Measurements from ENCODE around the gene CACNG3. TPM values are rescaled to one million over a fixed set of nuclear protein-coding genes. Genes with fewer than 3 reads are reported as not detected.

Gene CACNG3
- total RNA-seq, 1 experiment from 2014 or later, result not detected

DNA sequence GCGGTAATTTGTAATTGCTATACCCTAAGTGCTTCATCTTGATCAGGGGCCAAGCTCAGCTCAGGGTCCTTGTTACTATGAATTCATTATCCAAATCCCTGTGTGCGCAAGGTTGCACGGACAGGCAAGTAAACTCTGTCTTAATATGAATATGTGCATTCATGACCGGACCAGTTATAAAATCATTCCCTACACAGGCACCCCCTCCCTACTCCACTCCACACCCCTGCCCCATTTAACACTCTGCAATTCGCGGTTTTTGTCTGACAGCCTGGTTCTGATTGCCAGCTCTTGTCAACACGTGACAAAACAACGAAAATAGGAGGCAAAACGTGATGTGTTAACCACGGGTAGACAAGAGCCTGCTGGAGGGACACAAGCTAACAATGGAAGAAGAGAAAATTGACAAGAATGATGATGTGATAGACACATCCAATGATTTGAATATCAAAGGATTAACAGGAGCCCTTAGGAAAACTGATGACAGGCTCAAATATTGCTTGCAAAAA, 76.5 kb downstream of the CACNG3 start:
- TF ChIP-seq, protein P1, sequence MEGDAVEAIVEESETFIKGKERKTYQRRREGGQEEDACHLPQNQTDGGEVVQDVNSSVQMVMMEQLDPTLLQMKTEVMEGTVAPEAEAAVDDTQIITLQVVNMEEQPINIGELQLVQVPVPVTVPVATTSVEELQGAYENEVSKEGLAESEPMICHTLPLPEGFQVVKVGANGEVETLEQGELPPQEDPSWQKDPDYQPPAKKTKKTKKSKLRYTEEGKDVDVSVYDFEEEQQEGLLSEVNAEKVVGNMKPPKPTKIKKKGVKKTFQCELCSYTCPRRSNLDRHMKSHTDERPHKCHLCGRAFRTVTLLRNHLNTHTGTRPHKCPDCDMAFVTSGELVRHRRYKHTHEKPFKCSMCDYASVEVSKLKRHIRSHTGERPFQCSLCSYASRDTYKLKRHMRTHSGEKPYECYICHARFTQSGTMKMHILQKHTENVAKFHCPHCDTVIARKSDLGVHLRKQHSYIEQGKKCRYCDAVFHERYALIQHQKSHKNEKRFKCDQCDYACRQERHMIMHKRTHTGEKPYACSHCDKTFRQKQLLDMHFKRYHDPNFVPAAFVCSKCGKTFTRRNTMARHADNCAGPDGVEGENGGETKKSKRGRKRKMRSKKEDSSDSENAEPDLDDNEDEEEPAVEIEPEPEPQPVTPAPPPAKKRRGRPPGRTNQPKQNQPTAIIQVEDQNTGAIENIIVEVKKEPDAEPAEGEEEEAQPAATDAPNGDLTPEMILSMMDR (conservative IDR thresholded peaks at IDR 0.05), result no peak
- H2BK120ac ChIP-seq (ENCODE audit: low read depth, low read length, poor library complexity, severe bottlenecking), result no peak overlapping the region

More for the DNA sequence above, 76.5 kb downstream of the CACNG3 start:
- no peak for DNase-seq
- Histone ChIP-seq H2AK5ac (ENCODE audit: insufficient read length, low read length) (no peak overlapping the region), H2BK15ac (ENCODE audit: low read depth, low read length) (no peak overlapping the region), H2BK12ac (ENCODE audit: insufficient read length, low read depth, low read length) (no peak overlapping the region), H3K27me3 (ENCODE audit: insufficient read depth, low read length) (no peaks in the 10 kb centered on the region), H3K23ac (ENCODE audit: insufficient read length, low read depth, low read length) (no peak overlapping the region), H4K5ac (ENCODE audit: insufficient read length, low read depth, low read length) (no peak overlapping the region), H4K20me1 (ENCODE audit: control insufficient read depth, insufficient read depth, insufficient read length) (no peaks in the 10 kb centered on the region), H3K79me2 (ENCODE audit: insufficient read depth, low read length) (no peaks in the 10 kb centered on the region), H3K4ac (ENCODE audit: low read depth, low read length) (no peak overlapping the region), H2BK5ac (ENCODE audit: insufficient read length, low read length) (no peak overlapping the region), H2AFZ (ENCODE audit: low read length) (no peak overlapping the region), H3T11ph (ENCODE audit: low read length) (no peak overlapping the region), H3K4me1 (ENCODE audit: insufficient read depth, low read length) (no peaks in the 10 kb centered on the region), H3K56ac (ENCODE audit: insufficient read length, low read depth, low read length) (no peak overlapping the region), H3K79me1 (ENCODE audit: insufficient read depth, low read depth, low read length, poor library complexity, severe bottlenecking) (no peaks in the 10 kb centered on the region), H3K9ac (ENCODE audit: extremely low read depth, insufficient read length, low read length) (no peak overlapping the region), H3K9me3 (ENCODE audit: control insufficient read depth, low read depth, low read length) (no peaks in the 10 kb centered on the region), H4K8ac (replicated peaks; ENCODE audit: insufficient read length, low read depth, low read length) (no peak overlapping the region), H3K4me2 (ENCODE audit: insufficient read depth, insufficient read length, low read length) (no peak overlapping the region), H3K14ac (ENCODE audit: insufficient read depth, low read length) (no peak overlapping the region), H3K27ac (ENCODE audit: insufficient read length, low read depth, low read length) (no peak overlapping the region), H4K91ac (ENCODE audit: insufficient read length, low read depth, low read length) (no peak overlapping the region), H2BK20ac (ENCODE audit: low read depth, low read length, poor library complexity, severe bottlenecking) (no peak overlapping the region), H3K18ac (ENCODE audit: insufficient read length, low read depth, low read length) (no peak overlapping the region), H3K23me2 (ENCODE audit: insufficient read length, low read depth, low read length, poor library complexity, severe bottlenecking) (no peaks in the 10 kb centered on the region)
- H3K36me3 Mint-ChIP-seq (ENCODE audit: insufficient read depth in 1 of 3, low read depth in 3 of 3), result no peaks in the 10 kb centered on the region; a peak in 1 of 7 replicates
- peaks cover 4% of the 10 kb centered on the region for H3K27me3 Mint-ChIP-seq (ENCODE audit: low read depth)
- H3K4me3 Mint-ChIP-seq, result no peak overlapping the region
- peaks cover 0 to 2% of the 10 kb centered on the region in 2 experiments; a peak in 1 of 4 replicates for H3K4me1 Mint-ChIP-seq
- WGBS (ENCODE audit: extremely low coverage, insufficient read length, low lambda C conversion rate), result no CpG with 5 or more reads among the region's 10 CpGs
- H3K9me3 Mint-ChIP-seq, result peaks cover 0 to 3% of the 10 kb centered on the region in 2 experiments; a peak in 1 of 5 replicates
- no peak overlapping the region for H3K27ac Mint-ChIP-seq
